DND-41 (cell line): ENCODE data around the gene PIK3R6.

Experiments
- CTCF ChIP-seq: IDR thresholded peaks from 2 replicates; pipeline ENCODE4 v1.5.1; 2012; ENCODE audit warnings: borderline replicate concordance, low read length, moderate library complexity, mild to moderate bottlenecking; ENCODE audit not compliant: poor library complexity, severe bottlenecking; ENCODE audit errors: extremely low read depth
- EZH2 ChIP-seq: IDR thresholded peaks from 3 replicates; pipeline ENCODE4 v1.6.1; 2012; ENCODE audit warnings: borderline replicate concordance, low read depth, mild to moderate bottlenecking, moderate library complexity, low read length, inconsistent platforms; ENCODE audit not compliant: severe bottlenecking

DNA sequence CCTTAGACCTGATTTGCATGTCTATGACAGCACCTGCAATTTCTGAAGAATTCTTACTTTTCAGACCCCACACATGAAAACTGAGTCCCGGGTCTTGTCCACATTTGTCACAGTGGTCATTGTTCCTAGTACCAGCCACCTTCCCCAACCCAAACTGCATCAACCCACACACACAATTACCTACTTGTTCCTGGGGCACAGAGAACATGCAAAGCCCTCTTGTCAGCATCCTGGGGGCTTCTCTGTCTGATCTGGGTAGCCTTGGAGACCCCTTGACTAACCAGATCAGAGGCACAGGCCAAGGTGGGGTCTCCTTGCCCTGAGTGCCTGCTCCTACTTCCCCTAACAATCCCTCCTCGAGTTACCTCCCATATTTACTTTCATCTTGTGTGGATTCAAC is 36.7 kb upstream of the PIK3R6 start:
- no peak for TF ChIP-seq CTCF
- TF ChIP-seq EZH2, result no peak
